IPS-15b (cell line): ENCODE results near the gene CLEC1B.

Experiments used
- H3K27me3 ChIP-seq: one replicate; pipeline ENCODE4 v1.6.1; 2013; ENCODE audit warnings: low read length; ENCODE audit not compliant: control insufficient read depth, insufficient read depth
- H3K36me3 ChIP-seq: one replicate; pipeline ENCODE4 v1.6.1; 2013; ENCODE audit warnings: low read length; ENCODE audit not compliant: control insufficient read depth, insufficient read depth
- H3K4me1 ChIP-seq: one replicate; pipeline ENCODE4 v1.6.1; 2013; ENCODE audit warnings: mild to moderate bottlenecking, low read length; ENCODE audit not compliant: control insufficient read depth, insufficient read depth
- H3K4me3 ChIP-seq: one replicate; pipeline ENCODE4 v1.5.1; 2013; ENCODE audit warnings: low read depth, low read length
- H3K9ac ChIP-seq: one replicate; pipeline ENCODE4 v1.6.1; 2013; ENCODE audit warnings: low read depth, mild to moderate bottlenecking, low read length
- H3K9me3 ChIP-seq: one replicate; pipeline ENCODE4 v1.6.1; 2013; ENCODE audit warnings: mild to moderate bottlenecking, low read length; ENCODE audit not compliant: control insufficient read depth, insufficient read depth

CLEC1B gene

GRCh38 chr12:9944391-9944790 lies 54.5 kb downstream of the CLEC1B start:
- Histone ChIP-seq H3K9me3 (no peaks in the 10 kb centered on the region), H3K36me3 (no peaks in the 10 kb centered on the region), H3K27me3 (no peaks in the 10 kb centered on the region), H3K9ac (no peak overlapping the region), H3K4me1 (no peaks in the 10 kb centered on the region), H3K4me3 (no peak overlapping the region)

GRCh38 chr12:9943240-9943639 lies 55.7 kb downstream of the CLEC1B start:
- Histone ChIP-seq H3K36me3 (no peaks in the 10 kb centered on the region), H3K9ac (no peak overlapping the region), H3K4me1 (no peaks in the 10 kb centered on the region), H3K4me3 (no peak overlapping the region), H3K27me3 (no peaks in the 10 kb centered on the region), H3K9me3 (no peaks in the 10 kb centered on the region)
